Activated T-cell treated with anti-CD3 and anti-CD28 coated beads, Interleukin-2, amount 50 U/mL, for 1 hour (primary cell): ENCODE results near the gene DAZL.
"Not testable (repeated sequence)": the region's sequence is repeated elsewhere in the genome, so short reads cannot be mapped to it uniquely, and the experiment has no call there.

ENCODE experiments used
- DNase-seq: peaks from one replicate; pipeline ENCODE4 v3.0.0-alpha.2; 2020

Gene DAZL, protein sequence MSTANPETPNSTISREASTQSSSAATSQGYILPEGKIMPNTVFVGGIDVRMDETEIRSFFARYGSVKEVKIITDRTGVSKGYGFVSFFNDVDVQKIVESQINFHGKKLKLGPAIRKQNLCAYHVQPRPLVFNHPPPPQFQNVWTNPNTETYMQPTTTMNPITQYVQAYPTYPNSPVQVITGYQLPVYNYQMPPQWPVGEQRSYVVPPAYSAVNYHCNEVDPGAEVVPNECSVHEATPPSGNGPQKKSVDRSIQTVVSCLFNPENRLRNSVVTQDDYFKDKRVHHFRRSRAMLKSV

DNA sequence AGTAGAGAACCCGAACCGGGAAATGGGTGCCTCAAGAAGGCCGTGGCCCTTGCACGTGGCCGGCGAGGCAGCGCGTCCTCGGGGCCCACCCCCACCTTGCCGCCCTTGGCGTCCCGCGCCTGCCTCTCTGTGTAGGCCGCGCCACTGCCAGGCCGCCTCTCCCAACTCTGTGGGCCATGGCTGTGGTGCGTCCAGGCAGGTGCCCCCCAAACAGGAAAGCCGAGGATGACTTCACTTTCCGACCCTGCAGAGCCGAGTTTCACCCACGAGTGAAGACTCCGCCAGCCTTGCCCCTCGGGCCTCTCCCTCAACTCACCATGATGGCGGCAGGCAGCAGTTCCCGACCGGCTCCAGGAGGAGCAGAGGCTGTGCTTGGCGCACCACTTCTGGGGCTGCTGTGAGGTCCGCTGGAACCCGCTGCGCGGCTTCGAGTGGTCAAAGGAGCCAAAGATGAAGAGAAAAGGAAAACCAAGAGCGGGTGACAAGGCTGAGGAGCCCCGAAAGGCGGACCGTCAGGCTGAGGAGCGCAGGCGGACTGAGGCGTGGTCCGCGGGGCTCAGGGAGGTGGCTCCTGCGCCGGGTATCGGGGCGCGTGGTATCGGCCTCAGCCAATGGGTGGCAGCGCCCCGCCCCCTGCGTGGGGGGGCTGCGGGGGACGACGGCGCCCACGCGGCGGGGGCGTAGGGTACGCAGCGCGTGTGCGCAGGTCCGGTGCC is at the start of gene DAZL:
Gene DAZL (minus strand): TSS at position 537 of the 716 bp plus-strand sequence. CDS start 218 bp downstream, at position 319.
- no peak for DNase-seq

DNA sequence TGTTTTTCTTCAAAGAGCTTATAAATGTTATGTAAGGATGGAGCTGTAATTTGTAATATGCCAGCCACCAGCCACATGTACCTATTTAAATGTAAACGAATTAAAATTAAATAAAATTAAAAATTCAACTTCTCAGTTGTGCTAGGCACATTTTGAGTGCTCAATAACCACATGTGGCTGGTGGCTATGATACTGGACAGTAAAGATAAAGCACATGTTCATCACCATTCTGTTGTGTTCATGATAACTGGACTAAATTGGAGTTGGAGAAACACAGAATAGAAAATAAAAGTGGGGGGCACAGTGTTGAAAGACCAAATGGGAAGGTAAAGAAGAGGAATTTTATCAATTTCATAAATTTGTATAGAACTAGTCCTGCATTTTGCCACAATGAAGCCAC is 49.8 kb upstream of the DAZL start:
- no peak for DNase-seq

DNA sequence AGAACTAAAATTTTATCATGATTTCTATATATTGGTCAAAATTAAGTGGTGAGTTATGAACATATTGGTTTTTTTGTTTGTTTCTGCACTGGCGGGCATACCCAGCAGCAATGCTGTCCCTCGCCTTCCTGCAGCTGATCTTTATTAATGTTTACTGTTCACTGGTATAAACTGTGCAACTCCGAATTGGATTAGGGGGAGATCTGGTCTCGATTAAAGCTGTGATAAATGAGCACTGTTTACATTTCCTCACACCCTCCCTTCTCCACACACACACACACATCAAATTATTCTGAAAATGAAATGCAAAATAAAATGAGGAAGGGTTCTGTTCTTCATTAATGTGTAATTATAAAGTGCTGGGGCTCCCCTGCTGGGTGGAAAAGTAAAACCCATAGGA is 48.5 kb upstream of the DAZL start:
- DNase-seq, result no peak

- no peak for DNase-seq
These were observed 42.4 kb upstream of the DAZL start for GRCh38 chr3:16647668-16648067.

DNA sequence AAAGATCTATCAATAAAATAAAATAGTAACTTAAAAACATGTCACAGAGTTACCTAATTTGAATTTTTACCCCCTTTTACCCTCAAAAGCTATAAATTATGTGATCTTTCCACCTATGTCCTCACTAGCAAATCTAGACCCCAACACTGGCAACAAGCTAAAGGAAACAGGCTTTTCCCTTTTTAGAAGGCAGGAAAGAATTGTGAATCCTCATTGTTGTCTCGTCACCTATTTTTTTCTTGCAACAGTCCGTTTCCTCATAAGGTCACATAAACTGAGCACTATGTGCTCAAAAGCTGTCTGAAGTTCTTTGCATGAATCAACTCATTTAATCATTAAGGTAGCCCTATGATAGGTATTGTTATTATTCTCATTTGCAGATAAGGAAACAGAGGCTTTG is 34.6 kb upstream of the DAZL start:
- no peak for DNase-seq

DNA sequence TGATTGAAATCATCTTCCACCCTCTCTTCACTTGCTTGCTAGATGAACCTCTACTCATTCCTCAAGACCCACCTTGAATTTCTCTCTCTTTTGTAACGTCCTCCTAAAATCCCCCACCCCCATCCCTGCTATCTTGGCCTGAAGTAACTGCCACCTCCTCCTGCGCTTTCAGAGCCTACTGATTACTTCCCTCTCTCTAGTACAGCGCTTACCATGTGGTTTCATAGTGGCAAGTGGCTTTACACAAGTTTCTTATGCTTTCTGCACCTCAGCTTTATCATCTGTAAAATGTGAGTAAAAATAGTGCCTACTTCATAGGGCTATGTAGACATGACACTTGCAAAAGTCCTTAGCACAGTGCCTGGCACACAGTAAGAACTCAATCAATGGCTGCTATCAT is 28.7 kb upstream of the DAZL start:
- no peak for DNase-seq

DNA sequence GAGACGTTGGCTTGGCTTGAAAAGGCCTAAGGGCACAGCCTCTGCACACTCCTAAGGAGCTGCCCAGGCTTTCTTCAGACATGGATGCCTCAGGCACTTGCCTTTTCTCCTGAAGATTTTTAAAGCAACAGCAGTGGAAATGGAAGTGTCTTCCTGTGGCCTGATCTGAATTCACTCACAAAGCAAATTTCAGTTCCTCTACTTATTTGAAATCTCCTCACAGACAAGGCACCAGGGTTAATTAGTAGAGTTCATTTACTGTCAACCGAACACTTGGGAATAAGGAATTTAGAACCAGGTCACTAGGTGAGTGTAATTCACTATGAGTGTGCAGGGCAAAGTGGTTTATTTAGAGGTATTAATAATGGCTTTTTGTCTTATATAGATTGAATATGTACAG is 27.2 kb upstream of the DAZL start:
- no peak for DNase-seq

DNA sequence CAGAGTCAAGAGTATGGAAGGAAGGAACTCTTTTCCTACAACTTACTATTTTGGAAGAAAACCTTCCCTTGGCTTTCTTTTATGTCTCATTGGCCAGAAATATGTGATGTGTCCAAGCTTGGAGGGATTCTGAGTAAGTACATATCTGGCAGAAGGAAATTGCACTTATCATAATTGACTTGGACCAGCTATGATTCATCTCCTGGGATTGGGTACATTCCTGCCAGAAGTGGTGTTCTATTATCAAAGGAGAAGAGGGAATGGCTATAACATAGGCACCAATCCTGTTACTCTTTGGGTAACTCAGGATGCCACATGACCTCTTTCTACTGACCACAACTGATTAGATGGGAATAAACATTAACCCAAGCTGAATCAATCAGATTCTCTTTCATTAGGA is 13.5 kb upstream of the DAZL start:
- no peak for DNase-seq

DNA sequence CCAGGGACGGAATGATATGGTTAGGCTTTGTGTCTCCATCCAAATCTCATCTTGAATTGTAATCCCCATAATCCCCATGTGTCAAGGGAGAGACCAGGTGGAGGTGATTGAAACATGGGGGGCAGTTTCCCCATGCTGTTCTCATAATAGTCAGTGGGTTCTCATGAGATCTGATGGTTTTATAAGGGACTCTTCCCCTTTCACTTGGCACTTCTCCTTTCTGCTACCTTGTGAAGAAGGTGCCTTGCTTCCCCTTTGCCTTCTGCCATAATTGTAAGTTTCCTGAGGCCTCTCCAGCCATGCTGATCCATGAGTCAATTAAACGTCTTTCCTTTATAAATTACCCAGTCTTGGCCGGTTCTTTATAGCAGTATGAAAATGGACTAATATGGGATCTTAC is 11.9 kb upstream of the DAZL start:
- not testable (repeated sequence) for DNase-seq

GRCh38 chr3:16616083-16616482 is 10.9 kb upstream of the DAZL start:
- DNase-seq, result no peak

DNA sequence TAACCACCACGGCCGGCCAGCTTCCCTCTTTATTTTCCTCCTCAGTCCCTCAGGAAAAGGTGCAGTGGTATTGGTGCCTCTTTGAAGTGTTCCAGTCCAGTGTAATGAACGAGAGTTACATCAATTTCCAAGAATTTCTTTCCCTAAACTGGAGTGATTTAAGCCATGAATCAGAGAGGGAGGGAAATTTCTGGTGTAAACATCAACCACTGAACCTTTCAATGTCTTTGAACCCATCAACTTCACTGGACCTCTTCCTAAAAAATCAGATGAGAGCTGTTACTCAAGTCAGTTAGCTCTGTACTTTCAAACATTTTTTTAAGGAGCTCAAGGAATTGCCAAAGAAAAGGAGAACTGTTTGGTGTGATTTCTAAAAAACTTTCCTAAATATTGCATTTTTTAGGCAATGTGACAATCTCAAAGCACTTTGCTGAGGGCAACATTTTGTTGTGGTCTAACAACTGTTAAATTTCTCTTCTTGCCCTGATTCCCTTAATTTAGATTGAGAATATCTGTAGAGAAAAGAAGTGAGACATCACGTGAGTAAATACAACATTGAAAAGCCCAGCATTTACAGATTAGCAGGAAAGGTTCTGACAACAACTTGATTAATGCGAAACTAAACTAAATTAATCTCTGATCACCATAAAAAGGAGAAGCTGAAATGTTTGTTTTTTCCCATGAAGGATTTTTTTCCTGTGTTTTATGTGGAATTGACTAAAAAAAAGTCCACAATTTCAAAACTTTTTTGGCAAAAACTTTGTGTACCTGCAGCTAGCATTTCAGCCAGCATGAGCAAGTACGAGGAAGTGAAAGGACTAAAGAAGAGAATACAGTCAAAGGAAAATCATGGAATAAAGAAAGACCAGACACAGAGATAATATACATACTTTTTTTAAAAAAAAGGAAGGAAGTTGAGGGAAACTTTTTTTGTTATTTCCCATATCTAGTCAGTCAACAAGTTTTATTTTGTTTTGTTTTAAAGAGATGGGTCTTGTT is 9.1 kb upstream of the DAZL start:
- DNase-seq, result no peak

DNA sequence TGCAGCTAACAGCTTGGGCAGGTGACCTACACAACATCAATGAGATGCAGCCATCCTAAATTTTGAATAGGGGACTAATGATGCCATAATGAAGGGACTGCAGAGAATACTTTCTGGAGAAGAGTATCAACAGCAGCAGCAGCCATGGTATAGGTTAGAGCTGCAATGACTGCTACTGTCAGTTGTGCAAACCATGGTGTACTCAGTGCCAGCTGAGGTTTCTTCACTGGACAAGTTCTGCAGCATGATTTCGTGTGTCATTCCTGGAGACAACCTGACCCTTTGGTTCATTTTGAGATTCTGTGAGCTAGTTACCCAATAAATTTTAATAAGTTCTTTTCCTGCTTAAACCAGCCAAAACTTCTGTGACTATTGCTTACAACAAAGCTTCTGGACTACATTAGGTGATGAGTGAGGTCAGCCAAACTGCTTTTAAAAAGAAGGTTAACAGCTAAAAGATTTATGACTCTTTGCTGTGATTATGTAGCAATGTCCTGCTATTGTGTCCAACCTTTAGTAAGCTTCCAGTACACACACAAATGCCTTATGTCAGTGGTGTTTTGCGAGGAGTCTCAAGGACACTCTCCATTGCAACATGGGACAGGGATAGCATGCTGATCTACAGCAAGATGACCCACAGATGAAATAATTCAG is 4.8 kb upstream of the DAZL start:
- DNase-seq, result no peak

DNA sequence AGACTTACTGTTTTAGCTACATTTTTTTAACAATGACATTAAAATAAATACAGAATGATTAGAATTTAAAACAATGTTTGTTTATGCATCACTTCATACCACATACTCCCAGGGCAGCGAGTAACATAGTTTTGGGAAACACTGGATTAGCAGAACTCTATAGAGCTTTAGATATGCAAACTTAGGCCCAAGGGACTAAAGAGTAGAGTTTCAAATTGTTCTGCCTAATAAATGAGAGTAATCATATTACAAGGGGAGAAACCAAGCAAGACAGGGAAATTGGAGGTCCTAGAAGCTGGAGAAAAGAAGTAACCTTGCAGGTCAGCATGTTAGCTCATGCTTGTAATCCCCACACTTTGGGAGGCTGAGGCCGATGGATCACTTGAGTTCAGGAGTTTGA is 3.6 kb upstream of the DAZL start:
- DNase-seq, result no peak

DNA sequence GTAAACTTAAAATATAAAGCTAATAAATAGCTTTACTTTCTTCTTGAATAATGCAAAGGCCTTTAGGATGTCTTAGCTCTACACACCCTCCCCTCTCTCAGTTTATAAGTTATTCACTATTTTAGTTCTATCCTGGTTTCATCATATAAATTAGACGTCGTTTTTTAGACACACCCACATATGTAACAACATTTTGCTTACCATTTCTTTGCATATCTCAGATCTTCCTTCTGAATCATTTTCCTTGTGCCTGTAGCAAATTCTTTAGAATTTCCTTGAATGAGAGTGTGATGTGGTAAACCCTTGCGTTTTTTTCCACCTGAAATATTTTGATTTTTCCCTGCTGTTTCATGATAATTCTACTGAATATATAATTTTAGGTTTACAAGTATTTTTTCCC is 2.5 kb upstream of the DAZL start:
- no peak for DNase-seq

DNA sequence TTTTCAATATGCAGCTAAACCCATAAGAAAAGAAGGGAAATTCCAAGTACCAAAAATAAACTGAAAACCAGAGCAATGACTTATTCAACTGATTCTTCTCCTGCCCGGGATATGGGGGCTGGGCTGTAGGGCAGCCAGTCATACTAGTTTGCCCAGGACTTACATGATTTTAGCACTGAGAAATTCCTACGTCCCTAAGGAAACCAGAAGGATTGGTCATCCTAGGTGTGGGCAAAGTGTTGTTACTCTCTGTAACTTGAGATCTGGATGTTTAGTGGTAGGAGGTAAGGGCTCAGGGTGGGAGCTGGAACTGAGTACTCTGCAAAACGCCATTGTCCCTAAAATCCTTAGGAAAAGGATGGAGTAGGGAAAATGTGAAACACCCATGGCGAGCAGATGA is 1.2 kb upstream of the DAZL start:
- DNase-seq, result no peak

- DNase-seq, result no peak
These were observed 743 bp upstream of the DAZL start for GRCh38 chr3:16605966-16606365.

GRCh38 chr3:16604433-16604832 is 790 bp downstream of the DAZL start:
- DNase-seq, result no peak

DNA sequence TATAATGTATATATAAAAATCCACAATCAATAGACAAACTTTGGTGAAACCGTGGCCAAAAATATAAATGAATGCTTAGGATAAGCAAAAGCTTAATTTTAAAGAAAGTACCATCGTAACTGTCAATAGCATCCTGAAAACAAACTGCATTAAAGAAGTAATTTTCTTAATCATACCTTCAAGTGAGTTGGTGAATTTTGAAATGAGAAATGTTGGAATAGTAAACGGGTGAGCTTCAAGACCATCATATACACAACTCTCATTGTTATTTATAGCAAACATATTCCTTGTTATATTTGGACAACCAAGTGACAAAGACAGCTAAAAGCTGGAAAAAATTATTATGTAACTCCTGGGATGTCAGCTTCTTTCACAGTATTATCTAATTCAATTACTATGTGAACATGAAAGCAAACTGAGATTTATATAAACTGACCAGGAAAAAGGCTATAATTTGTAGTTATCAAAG is 3.7 kb downstream of the DAZL start:
- no peak for DNase-seq

GRCh38 chr3:16600780-16601536 is 4.3 kb downstream of the DAZL start:
- DNase-seq, result peak; percentile 78

GRCh38 chr3:16599694-16600093 is 5.5 kb downstream of the DAZL start:
- no peak for DNase-seq

GRCh38 chr3:16596352-16597032 is 8.7 kb downstream of the DAZL start:
- DNase-seq, result no peak
